KOPT-K1 (cell line): ENCODE results near the gene ZNF544.
A peak's percentile ranks its signal among the peaks of the same experiment; 100 is the strongest.
"Not testable (repeated sequence)": the region's sequence is repeated elsewhere in the genome, so short reads cannot be mapped to it uniquely, and the experiment has no call there.

Experiments
- H3K27ac ChIP-seq: fragments of 200-600 bp; sonication (generic); 2 replicates; pipeline ENCODE4 v1.5.1; 2016; ENCODE audit warnings: antibody characterized with exemption, mild to moderate bottlenecking, low read depth, low read length; ENCODE audit not compliant: poor library complexity, severe bottlenecking
- H3K36me3 ChIP-seq: fragments of 200-600 bp; sonication (generic); 2 replicates; pipeline ENCODE4 v1.5.1; 2017; ENCODE audit warnings: antibody characterized with exemption, mild to moderate bottlenecking, low read length, moderate library complexity; ENCODE audit not compliant: insufficient read depth
- H3K9me3 ChIP-seq: fragments of 200-600 bp; sonication (generic); 2 replicates; pipeline ENCODE4 v1.5.1; 2017; ENCODE audit warnings: antibody characterized with exemption, low read length, mild to moderate bottlenecking; ENCODE audit not compliant: insufficient read depth, poor library complexity, severe bottlenecking

The ZNF544 gene

DNA sequence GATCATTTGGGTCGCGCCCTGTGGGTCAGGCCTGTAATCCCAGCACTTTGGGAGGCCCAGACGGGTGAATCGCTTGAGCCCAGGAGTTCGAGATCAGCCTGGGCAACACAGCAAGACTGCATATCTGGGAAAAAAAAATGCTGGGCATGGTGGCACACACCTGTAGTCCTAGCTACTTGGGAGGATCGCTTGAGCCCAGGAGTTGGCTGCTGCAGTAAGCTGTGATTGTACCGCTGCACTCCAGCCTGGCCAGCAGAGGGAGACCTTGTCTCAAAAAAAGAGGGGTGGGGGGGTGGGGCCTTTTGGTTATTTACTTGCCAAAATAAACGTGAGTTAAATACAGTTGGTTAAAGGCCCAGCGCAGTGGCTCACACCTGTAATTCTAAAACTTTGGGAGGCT is 9.8 kb upstream of the ZNF544 start:
- no peak overlapping the region for H3K27ac ChIP-seq
- H3K9me3 ChIP-seq: peaks cover 16% of the 10 kb centered on the region
- H3K36me3 ChIP-seq: no peaks in the 10 kb centered on the region

DNA sequence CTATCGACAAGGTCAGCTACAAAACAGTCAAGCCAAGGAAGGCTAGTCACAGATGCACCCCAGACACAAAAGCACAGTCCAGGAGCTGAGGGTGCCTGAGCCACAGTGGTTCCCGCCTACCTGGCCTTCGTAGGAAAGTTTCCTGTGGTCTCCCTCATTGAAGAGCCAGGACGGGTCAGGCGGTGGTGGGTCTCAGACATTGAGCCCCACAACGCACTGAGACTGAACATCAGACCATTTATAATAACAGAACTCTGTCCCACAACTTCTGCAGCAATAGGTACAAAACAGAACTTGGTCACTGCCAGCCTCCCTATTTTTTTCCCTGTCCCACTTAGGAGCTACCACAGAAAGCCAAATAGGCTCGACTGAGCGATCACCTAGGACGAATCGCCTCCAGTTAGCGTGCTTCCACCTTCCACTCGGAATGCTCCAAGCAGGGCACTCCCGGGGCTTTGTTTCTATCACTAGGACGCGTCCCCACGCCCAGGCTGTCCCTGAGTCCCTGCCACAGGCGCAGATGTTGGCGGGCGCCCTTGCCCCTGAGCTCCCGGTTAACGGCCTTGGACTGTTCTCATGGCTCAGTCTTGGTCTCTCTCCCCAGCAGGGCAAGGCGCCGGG is 640 bp upstream of the ZNF544 start:
- Histone ChIP-seq H3K36me3 (peaks cover 36% of the 10 kb centered on the region), H3K9me3 (peaks cover 26% of the 10 kb centered on the region), H3K27ac (peak overlapping the region; percentile 90)

GRCh38 chr19:58229255-58229639 is 533 bp downstream of the ZNF544 start:
- peaks cover 48% of the 10 kb centered on the region for H3K36me3 ChIP-seq
- peaks cover 33% of the 10 kb centered on the region for H3K9me3 ChIP-seq
- peak overlapping the region; percentile 90 for H3K27ac ChIP-seq

GRCh38 chr19:58237324-58237723 is 8.6 kb downstream of the ZNF544 start:
- H3K36me3 ChIP-seq: peaks cover 98% of the 10 kb centered on the region

GRCh38 chr19:58243351-58243750 is 14.6 kb downstream of the ZNF544 start:
- peaks cover 99% of the 10 kb centered on the region for H3K9me3 ChIP-seq
- peaks cover 100% of the 10 kb centered on the region for H3K36me3 ChIP-seq

More at GRCh38 chr19:58237324-58237723, 8.6 kb downstream of the ZNF544 start:
- H3K9me3 ChIP-seq: peaks cover 83% of the 10 kb centered on the region
- no peak overlapping the region for H3K27ac ChIP-seq

GRCh38 chr19:58248886-58249285 is 20.2 kb downstream of the ZNF544 start:
- no peak overlapping the region for H3K27ac ChIP-seq
- H3K9me3 ChIP-seq: peaks cover 99% of the 10 kb centered on the region
- H3K36me3 ChIP-seq: peaks cover 100% of the 10 kb centered on the region

More at GRCh38 chr19:58243351-58243750, 14.6 kb downstream of the ZNF544 start:
- no peak overlapping the region for H3K27ac ChIP-seq

GRCh38 chr19:58252102-58252685 is 23.5 kb downstream of the ZNF544 start:
- H3K9me3 ChIP-seq: peaks cover 99% of the 10 kb centered on the region

GRCh38 chr19:58258259-58258658 is 29.5 kb downstream of the ZNF544 start:
- H3K27ac ChIP-seq: not testable (repeated sequence)
- Histone ChIP-seq H3K36me3 (peaks cover 100% of the 10 kb centered on the region), H3K9me3 (peaks cover 100% of the 10 kb centered on the region)

More at GRCh38 chr19:58252102-58252685, 23.5 kb downstream of the ZNF544 start:
- H3K36me3 ChIP-seq: peaks cover 100% of the 10 kb centered on the region
- no peak overlapping the region for H3K27ac ChIP-seq

DNA sequence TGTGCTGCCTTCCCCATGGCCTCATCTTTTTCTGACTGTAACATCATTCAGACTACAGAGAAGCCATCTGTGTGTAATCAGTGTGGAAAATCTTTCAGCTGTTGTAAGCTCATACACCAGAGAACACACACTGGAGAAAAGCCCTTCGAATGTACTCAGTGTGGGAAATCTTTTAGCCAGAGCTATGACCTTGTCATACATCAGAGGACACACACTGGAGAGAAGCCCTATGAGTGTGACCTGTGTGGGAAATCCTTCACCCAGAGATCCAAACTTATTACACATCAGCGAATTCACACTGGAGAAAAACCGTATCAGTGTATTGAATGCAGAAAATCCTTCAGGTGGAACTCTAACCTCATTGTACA is 32.9 kb downstream of the ZNF544 start:
- H3K36me3 ChIP-seq: peaks cover 96% of the 10 kb centered on the region
- peaks cover 100% of the 10 kb centered on the region for H3K9me3 ChIP-seq
- H3K27ac ChIP-seq: no peak overlapping the region

- Histone ChIP-seq H3K36me3 (peaks cover 96% of the 10 kb centered on the region), H3K9me3 (peaks cover 100% of the 10 kb centered on the region), H3K27ac (no peak overlapping the region)
Observed at GRCh38 chr19:58261968-58262921, 33.5 kb downstream of the ZNF544 start.

DNA sequence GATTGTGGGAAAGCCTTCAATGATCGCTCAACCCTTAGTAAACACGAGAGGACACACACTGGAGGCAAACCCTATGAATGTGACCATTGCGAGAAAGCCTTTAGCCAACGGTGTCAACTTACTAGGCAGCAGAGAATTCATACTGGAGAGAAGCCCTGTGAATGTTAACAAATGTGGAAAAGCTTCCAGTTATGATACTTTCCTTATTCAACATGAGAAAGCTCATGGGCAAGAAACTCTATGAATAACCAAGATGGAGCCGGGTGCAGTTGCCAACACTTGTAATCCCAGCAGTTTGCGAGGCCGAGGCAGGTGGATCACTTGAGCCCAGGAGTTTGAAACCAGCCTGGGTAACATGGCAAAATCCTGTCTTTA is 34.2 kb downstream of the ZNF544 start:
- H3K9me3 ChIP-seq: peaks cover 100% of the 10 kb centered on the region
- no peak overlapping the region for H3K27ac ChIP-seq
- peaks cover 91% of the 10 kb centered on the region for H3K36me3 ChIP-seq

DNA sequence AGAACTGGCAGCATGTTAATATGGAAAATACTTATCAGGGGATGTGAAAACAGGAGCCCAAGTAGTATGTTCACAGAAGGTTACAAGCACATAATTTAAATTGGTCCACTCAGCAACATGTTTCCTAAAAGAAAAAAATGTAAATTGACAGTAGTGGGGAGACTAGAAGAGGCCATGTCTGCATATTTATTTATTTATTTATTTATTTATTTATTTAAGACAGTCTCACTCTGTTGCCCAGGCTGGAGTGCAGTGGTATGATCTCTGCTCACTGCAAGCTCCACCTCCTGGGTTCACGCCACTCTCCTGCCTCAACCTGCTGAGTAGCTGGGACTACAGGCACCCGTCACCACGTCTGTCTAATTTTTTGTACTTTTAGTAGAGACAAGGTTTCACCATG is 36.4 kb downstream of the ZNF544 start:
- Histone ChIP-seq H3K27ac (no peak overlapping the region), H3K36me3 (peaks cover 75% of the 10 kb centered on the region), H3K9me3 (peaks cover 100% of the 10 kb centered on the region)

GRCh38 chr19:58268344-58268743 is 39.6 kb downstream of the ZNF544 start:
- Histone ChIP-seq H3K36me3 (peaks cover 69% of the 10 kb centered on the region), H3K27ac (no peak overlapping the region), H3K9me3 (peaks cover 93% of the 10 kb centered on the region)

DNA sequence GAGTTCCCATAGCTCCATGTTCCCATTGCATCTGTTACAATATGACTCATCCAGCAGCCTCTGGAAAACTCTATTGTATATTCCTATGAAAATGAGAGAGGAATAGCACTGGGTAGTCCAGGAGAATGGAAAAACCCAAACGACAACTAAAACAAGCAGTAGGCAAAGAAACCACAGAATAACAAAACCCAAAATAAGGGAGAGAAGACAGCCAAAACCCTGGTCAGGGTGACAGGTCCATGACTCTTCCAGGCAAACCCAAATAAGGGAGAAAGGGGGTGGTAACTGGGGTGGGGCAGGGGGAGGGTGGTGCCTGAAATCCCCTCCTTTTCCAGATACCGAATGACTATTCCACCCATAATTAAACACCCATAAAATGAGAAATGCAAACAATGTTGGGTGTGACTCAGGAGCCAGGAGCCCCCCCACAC is 46.1 kb downstream of the ZNF544 start:
- Histone ChIP-seq H3K36me3 (peaks cover 47% of the 10 kb centered on the region), H3K27ac (no peak overlapping the region), H3K9me3 (peaks cover 32% of the 10 kb centered on the region)

DNA sequence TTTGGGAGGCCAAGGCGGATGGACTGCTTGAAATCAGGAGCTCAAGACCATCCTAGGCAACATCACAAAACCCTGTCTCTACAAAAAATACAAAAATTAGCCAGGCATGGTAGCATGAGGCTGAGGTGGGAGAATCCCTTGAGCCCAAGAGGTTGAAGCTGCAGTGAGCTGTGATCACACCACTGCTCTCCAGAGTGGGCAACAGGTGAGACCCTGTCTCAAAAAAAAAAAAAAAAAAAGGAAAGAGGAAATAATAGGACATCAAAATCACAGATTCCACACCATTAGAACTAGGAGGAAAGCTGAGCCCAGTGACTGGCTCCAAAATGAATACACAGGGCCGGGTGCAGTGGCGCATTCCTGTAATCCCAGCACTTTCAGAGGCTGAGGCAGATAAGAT is 46.9 kb downstream of the ZNF544 start:
- Histone ChIP-seq H3K36me3 (peaks cover 40% of the 10 kb centered on the region), H3K9me3 (peaks cover 24% of the 10 kb centered on the region), H3K27ac (no peak overlapping the region)
